Gastroesophageal sphincter (tissue), 4 donors: ENCODE measurements around the gene LMAN1L. TPM values are rescaled to one million over a fixed set of nuclear protein-coding genes. Genes with fewer than 3 reads are reported as not detected.

ENCODE experiments used
- ATAC-seq: fragments of 150-250 bp; one replicate; pipeline ENCODE4 v1.9.1; 2016; ENCODE audit warnings: mild to moderate bottlenecking, moderate library complexity
- H3K27ac ChIP-seq, 4 donors: fragments of 200-600 bp; sonication (generic) in 3 of 4; 1 replicate in 3 of 4; 2 replicates in 1 of 4; pipeline ENCODE4 v1.5.1; 2016 to 2019
- H3K27me3 ChIP-seq: fragments of 200-600 bp; sonication (generic); one replicate; pipeline ENCODE4 v1.5.1; 2019
- H3K36me3 ChIP-seq, 2 donors: fragments of 200-600 bp; sonication (generic); one replicate each; pipeline ENCODE4 v1.5.1; 2019; ENCODE audit warnings: control low read depth in 1 of 2
- H3K4me1 ChIP-seq, 3 donors: fragments of 200-600 bp; sonication (generic); 1 replicate in 2 of 3; 2 replicates in 1 of 3; pipeline ENCODE4 v1.5.1; 2016 to 2019; ENCODE audit warnings: control low read depth in 2 of 3
- H3K4me3 ChIP-seq, 2 donors: fragments of 200-600 bp; sonication (generic); one replicate each; pipeline ENCODE4 v1.5.1; 2019; ENCODE audit warnings: mild to moderate bottlenecking in 1 of 2, moderate library complexity in 1 of 2
- H3K9me3 ChIP-seq, 3 donors: fragments of 200-600 bp; sonication (generic); one replicate each; pipeline ENCODE4 v1.5.1; 2017 to 2019; ENCODE audit warnings: control low read depth in 2 of 3
- EP300 ChIP-seq: sonication (generic); formaldehyde crosslinking; IDR thresholded peaks from one replicate; pipeline ENCODE4 v1.6.1; 2017; ENCODE audit warnings: antibody characterized with exemption, mild to moderate bottlenecking
- POLR2A ChIP-seq, 2 donors: fragments of 450-650 bp; IDR thresholded peaks; one replicate each; pipeline ENCODE4 v1.6.1; 2017; ENCODE audit warnings: antibody characterized with exemption in 2 of 2, mild to moderate bottlenecking in 2 of 2, moderate library complexity in 1 of 2
- POLR2AphosphoS5 ChIP-seq: sonication (generic); formaldehyde crosslinking; IDR thresholded peaks from one replicate; pipeline ENCODE4 v1.6.1; 2017; ENCODE audit warnings: antibody characterized with exemption
- WGBS, 2 donors: methylation state at CpG; one replicate each; pipeline ENCODE4 v1.1.5; 2018; ENCODE audit warnings: low coverage in 1 of 2; 5-methylcytosine and 5-hydroxymethylcytosine counted together
- total RNA-seq, 4 donors: library from RNA; depleted of rRNA; stranded (reverse); fragments of >200 nt; gene quantifications; one replicate each; pipeline ENCODE4 v1.1.0, GENCODE V29; 2016
- TF ChIP-seq, protein P1 (sequence below), 4 experiments: fragments of 200-600 bp in 2 of 4; fragments of 450-650 bp in 2 of 4; sonication (generic) in 1 of 4; IDR thresholded peaks; one replicate each; pipeline ENCODE4 v1.5.1; 2017 to 2019; ENCODE audit warnings: antibody characterized with exemption in 4 of 4, mild to moderate bottlenecking in 2 of 4, moderate library complexity in 2 of 4

The LMAN1L gene
- total RNA-seq, 4 donors from 2014 or later: 0.27 TPM; not detected in 3

DNA sequence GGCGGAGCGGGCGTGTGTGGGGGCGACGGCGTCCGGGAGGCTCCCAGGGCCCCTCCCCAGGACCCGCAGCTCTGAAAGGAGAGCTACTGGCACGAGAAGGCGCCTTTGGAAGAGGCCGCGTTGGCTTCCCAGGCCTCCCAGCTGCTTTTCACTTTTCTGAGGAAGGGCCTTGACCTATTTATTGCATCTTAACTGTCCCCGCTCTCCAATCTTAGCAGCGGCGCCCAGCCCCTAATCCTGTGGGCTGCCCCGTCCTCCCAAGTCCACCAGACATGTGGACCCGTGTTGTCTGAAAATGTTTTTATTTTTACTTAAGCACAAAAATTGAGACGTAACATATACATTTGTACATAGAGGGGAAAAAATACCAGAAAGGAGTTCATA is 30.8 kb downstream of the LMAN1L start:
- WGBS, 2 donors: 15 to 25% methylated on average over 5 to 8 of the region's 18 CpGs

GRCh38 chr15:74843891-74844299 is 31.3 kb downstream of the LMAN1L start:
- Histone ChIP-seq H3K4me1 (peaks cover 0 to 50% (median 21%) of the 10 kb centered on the region in 3 donors), H3K27ac (peak overlapping the region in 3 of 4 donors; percentile 87 to 95 (median 89)), H3K4me3 (peak overlapping the region in 1 of 2 donors; percentile 98), H3K27me3 (no peaks in the 10 kb centered on the region), H3K9me3 (no peaks in the 10 kb centered on the region), H3K36me3 (peaks cover 0 to 72% of the 10 kb centered on the region in 2 donors)
- TF ChIP-seq POLR2A (IDR thresholded peaks at IDR 0.05) (no peak), EP300 (no peak), POLR2AphosphoS5 (no peak)
- TF ChIP-seq, protein P1, sequence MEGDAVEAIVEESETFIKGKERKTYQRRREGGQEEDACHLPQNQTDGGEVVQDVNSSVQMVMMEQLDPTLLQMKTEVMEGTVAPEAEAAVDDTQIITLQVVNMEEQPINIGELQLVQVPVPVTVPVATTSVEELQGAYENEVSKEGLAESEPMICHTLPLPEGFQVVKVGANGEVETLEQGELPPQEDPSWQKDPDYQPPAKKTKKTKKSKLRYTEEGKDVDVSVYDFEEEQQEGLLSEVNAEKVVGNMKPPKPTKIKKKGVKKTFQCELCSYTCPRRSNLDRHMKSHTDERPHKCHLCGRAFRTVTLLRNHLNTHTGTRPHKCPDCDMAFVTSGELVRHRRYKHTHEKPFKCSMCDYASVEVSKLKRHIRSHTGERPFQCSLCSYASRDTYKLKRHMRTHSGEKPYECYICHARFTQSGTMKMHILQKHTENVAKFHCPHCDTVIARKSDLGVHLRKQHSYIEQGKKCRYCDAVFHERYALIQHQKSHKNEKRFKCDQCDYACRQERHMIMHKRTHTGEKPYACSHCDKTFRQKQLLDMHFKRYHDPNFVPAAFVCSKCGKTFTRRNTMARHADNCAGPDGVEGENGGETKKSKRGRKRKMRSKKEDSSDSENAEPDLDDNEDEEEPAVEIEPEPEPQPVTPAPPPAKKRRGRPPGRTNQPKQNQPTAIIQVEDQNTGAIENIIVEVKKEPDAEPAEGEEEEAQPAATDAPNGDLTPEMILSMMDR (IDR thresholded peaks at IDR 0.05): no peak
- 30% methylated on average over 2 of the region's 12 CpGs; no CpG with 5 or more reads in 1 of the 2 donors for WGBS, 2 donors
- no peak for ATAC-seq

More for the DNA sequence above, 30.8 kb downstream of the LMAN1L start:
- H3K36me3 ChIP-seq: peaks cover 0 to 72% of the 10 kb centered on the region in 2 donors
- H3K9me3 ChIP-seq: no peaks in the 10 kb centered on the region
- peaks cover 0 to 49% (median 21%) of the 10 kb centered on the region in 3 donors for H3K4me1 ChIP-seq
- no peaks in the 10 kb centered on the region for H3K27me3 ChIP-seq
- ATAC-seq: no peak
- peak overlapping the region; percentile 88 to 98 for H3K4me3 ChIP-seq
- no peak for TF ChIP-seq EP300
- no peak for TF ChIP-seq POLR2A (IDR thresholded peaks at IDR 0.05)
- TF ChIP-seq, protein P1 (IDR thresholded peaks at IDR 0.05): no peak
- TF ChIP-seq POLR2AphosphoS5: no peak
- H3K27ac ChIP-seq: peak overlapping the region; percentile 23 to 95 (median 88)

- no peaks in the 10 kb centered on the region for H3K27me3 ChIP-seq
- H3K4me1 ChIP-seq: peaks cover 0 to 50% (median 21%) of the 10 kb centered on the region in 3 donors
- WGBS, 2 donors: 60 to 88% methylated on average over 1 to 6 of the region's 12 CpGs
- TF ChIP-seq POLR2A (IDR thresholded peaks at IDR 0.05): no peak
- TF ChIP-seq, protein P1 (IDR thresholded peaks at IDR 0.05): no peak
- no peak for TF ChIP-seq EP300
- no peak for TF ChIP-seq POLR2AphosphoS5
- peak overlapping the region in 3 of 4 donors; percentile 87 to 95 (median 89) for H3K27ac ChIP-seq
- H3K9me3 ChIP-seq: no peaks in the 10 kb centered on the region
- H3K4me3 ChIP-seq: no peak overlapping the region
- peaks cover 0 to 72% of the 10 kb centered on the region in 2 donors for H3K36me3 ChIP-seq
- no peak for ATAC-seq
These were observed 31.9 kb downstream of the LMAN1L start for GRCh38 chr15:74844319-74845207.

- ATAC-seq: no peak
- 60 to 86% methylated on average over 1 to 2 of the region's 5 CpGs for WGBS, 2 donors
- Histone ChIP-seq H3K9me3 (no peaks in the 10 kb centered on the region), H3K27me3 (no peaks in the 10 kb centered on the region), H3K4me3 (no peak overlapping the region), H3K4me1 (peaks cover 0 to 50% (median 21%) of the 10 kb centered on the region in 3 donors), H3K36me3 (peaks cover 0 to 72% of the 10 kb centered on the region in 2 donors), H3K27ac (peak overlapping the region in 1 of 4 donors; percentile 87)
- TF ChIP-seq, protein P1 (IDR thresholded peaks at IDR 0.05): no peak
These were observed 32.6 kb downstream of the LMAN1L start for GRCh38 chr15:74845208-74845568.

DNA sequence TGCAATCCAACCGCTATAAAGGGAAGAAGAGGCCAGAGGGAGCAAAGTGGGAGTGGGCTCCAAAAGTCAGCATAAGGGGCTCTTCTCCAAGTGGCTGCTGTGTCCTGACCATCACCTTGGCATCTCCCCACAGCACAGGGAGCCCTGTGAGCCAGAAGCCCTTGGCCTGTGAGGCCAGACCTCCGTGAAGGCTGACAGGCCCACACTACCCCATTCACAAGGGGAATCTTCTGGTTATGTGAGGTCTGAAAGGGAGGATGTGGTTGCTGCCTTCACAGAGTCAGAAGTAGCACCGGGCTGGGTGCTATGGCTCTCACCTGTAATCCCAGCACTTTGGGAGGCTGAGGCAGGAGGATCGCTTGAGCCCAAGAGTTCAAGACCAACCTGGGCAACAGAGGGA is 32.9 kb downstream of the LMAN1L start:
- no peak for ATAC-seq
- no peaks in the 10 kb centered on the region for H3K27me3 ChIP-seq
- H3K27ac ChIP-seq: no peak overlapping the region
- H3K36me3 ChIP-seq: peaks cover 0 to 72% of the 10 kb centered on the region in 2 donors
- H3K4me3 ChIP-seq: no peak overlapping the region
- H3K9me3 ChIP-seq: no peaks in the 10 kb centered on the region
- TF ChIP-seq POLR2AphosphoS5: no peak
- no peak for TF ChIP-seq EP300
- TF ChIP-seq, protein P1 (IDR thresholded peaks at IDR 0.05): no peak
- TF ChIP-seq POLR2A (IDR thresholded peaks at IDR 0.05): no peak
- H3K4me1 ChIP-seq: peaks cover 0 to 49% (median 21%) of the 10 kb centered on the region in 3 donors
- 90 to 100% methylated on average over 1 to 3 of the region's 4 CpGs for WGBS, 2 donors
